H1 (cell line): ENCODE results near the gene BPHL. TPM values are rescaled to one million over a fixed set of nuclear protein-coding genes. Genes with fewer than 3 reads are reported as not detected.
"Not testable (repeated sequence)": the region's sequence is repeated elsewhere in the genome, so short reads cannot be mapped to it uniquely, and the experiment has no call there.

ENCODE experiments used
- CTCF ChIA-PET: fragments of 300-600 bp; sonication (Branson Sonifier 250); formaldehyde crosslinking; loops from one replicate; lab custom pipeline; 2021; ENCODE audit not compliant: partially characterized antibody; lab: Charles Lee
- POLR2A ChIA-PET: fragments of 300-600 bp; sonication (Branson Sonifier 250); formaldehyde crosslinking; loops from one replicate; lab custom pipeline; 2021; ENCODE audit warnings: inconsistent platforms; ENCODE audit not compliant: partially characterized antibody; lab: Charles Lee
- DNase-seq, 2 experiments: peaks; one replicate each; pipeline versions ENCODE4 v3.0.0 to v3.0.0-alpha.2; 2010 to 2022; ENCODE audit warnings: low spot score in 2 of 2, low read depth in 1 of 2, mixed read lengths in 1 of 2
- FAIRE-seq: peaks from 2 replicates; lab custom pipeline; 2011; peaks lifted over from hg19 to GRCh38; lab: Jason Lieb, UNC
- H2AFZ ChIP-seq: 2 replicates; pipeline ENCODE4 v1.8.1; 2012; ENCODE audit warnings: low read length, inconsistent platforms
- H2AK5ac ChIP-seq: 2 replicates; pipeline ENCODE4 v1.6.1; 2013; ENCODE audit warnings: low read depth, low read length
- H2BK120ac ChIP-seq: replicated peaks from 2 replicates; pipeline ENCODE3; 2013; ENCODE audit warnings: low read depth, low read length, inconsistent platforms
- H2BK12ac ChIP-seq: 2 replicates; pipeline ENCODE4 v1.6.1; 2013; ENCODE audit warnings: low read depth, low read length
- H2BK15ac ChIP-seq: 2 replicates; pipeline ENCODE4 v1.6.1; 2013; ENCODE audit warnings: low read length
- H2BK20ac ChIP-seq: 2 replicates; pipeline ENCODE4 v1.6.1; 2013; ENCODE audit warnings: low read length
- H2BK5ac ChIP-seq: 2 replicates; pipeline ENCODE4 v1.6.1; 2013; ENCODE audit warnings: low read depth, low read length
- H3K14ac ChIP-seq: 2 replicates; pipeline ENCODE4 v1.6.1; 2013; ENCODE audit warnings: inconsistent platforms; ENCODE audit not compliant: insufficient read length
- H3K18ac ChIP-seq: 2 replicates; pipeline ENCODE4 v1.6.1; 2013; ENCODE audit warnings: low read length; ENCODE audit errors: extremely low read depth
- H3K23ac ChIP-seq: 2 replicates; pipeline ENCODE4 v1.6.1; 2013; ENCODE audit warnings: inconsistent platforms; ENCODE audit not compliant: insufficient read length
- H3K23me2 ChIP-seq: 2 replicates; pipeline ENCODE4 v1.6.1; 2013; ENCODE audit warnings: low read depth, low read length
- H3K27ac ChIP-seq: 2 replicates; pipeline ENCODE4 v1.6.1; 2011; ENCODE audit warnings: low read depth, low read length, inconsistent platforms
- H3K27me3 ChIP-seq, 4 experiments: replicated peaks in 1 of 4; 1 replicate in 1 of 4; 2 replicates in 3 of 4; pipeline versions ENCODE4 v1.6.1 to v1.8.1; 2011 to 2013; ENCODE audit warnings: low read length in 3 of 4, mild to moderate bottlenecking in 3 of 4, inconsistent platforms in 2 of 4, mixed read lengths in 2 of 4, moderate library complexity in 1 of 4; ENCODE audit not compliant: control insufficient read depth in 3 of 4, insufficient read depth in 3 of 4; ENCODE audit errors: extremely low read depth in 1 of 4
- H3K36me3 ChIP-seq, 4 experiments: 2 replicates each; pipeline versions ENCODE4 v1.6.1 to v1.8.1; 2011 to 2013; ENCODE audit warnings: mild to moderate bottlenecking in 4 of 4, low read length in 3 of 4, moderate library complexity in 2 of 4, control low read depth in 1 of 4, inconsistent platforms in 1 of 4; ENCODE audit not compliant: insufficient read depth in 4 of 4, control insufficient read depth in 2 of 4
- H3K4ac ChIP-seq: replicated peaks from 2 replicates; pipeline ENCODE3; 2013; ENCODE audit warnings: low read length, low read depth, mixed read lengths, inconsistent platforms; ENCODE audit not compliant: insufficient read length
- H3K4me1 ChIP-seq, 4 experiments: replicated peaks in 1 of 4; 1 replicate in 1 of 4; 2 replicates in 3 of 4; pipeline versions ENCODE4 v1.6.1 to v1.8.1; 2011 to 2013; ENCODE audit warnings: low read length in 3 of 4, inconsistent platforms in 2 of 4, mixed read lengths in 1 of 4; ENCODE audit not compliant: insufficient read depth in 4 of 4, control insufficient read depth in 3 of 4
- H3K4me2 ChIP-seq, 2 experiments: 2 replicates each; pipeline versions ENCODE4 v1.6.1 to v1.8.1; 2011 to 2013; ENCODE audit warnings: low read depth in 2 of 2, low read length in 2 of 2, control low read depth in 1 of 2, inconsistent platforms in 1 of 2, mild to moderate bottlenecking in 1 of 2; ENCODE audit not compliant: insufficient read depth in 1 of 2
- H3K4me3 ChIP-seq, 4 experiments: fragments of 200-600, 300-600 bp in 1 of 4; sonication (generic), shearing (Covaris generic), sonication (Bioruptor Twin) in 1 of 4; 2 replicates each; pipeline versions ENCODE4 v1.5.1 to v1.8.1; 2011 to 2016; ENCODE audit warnings: low read length in 4 of 4, low read depth in 3 of 4, control low read depth in 2 of 4, inconsistent platforms in 2 of 4, mild to moderate bottlenecking in 2 of 4, mixed read lengths in 1 of 4, moderate library complexity in 1 of 4; ENCODE audit not compliant: insufficient read depth in 2 of 4; ENCODE audit errors: extremely low read depth in 1 of 4
- H3K56ac ChIP-seq: replicated peaks from 2 replicates; pipeline ENCODE3; 2013; ENCODE audit warnings: low read depth, mild to moderate bottlenecking, mixed read lengths, low read length, inconsistent platforms; ENCODE audit not compliant: insufficient read length
- H3K79me1 ChIP-seq: 2 replicates; pipeline ENCODE4 v1.6.1; 2013; ENCODE audit warnings: low read depth, low read length, control low read depth
- H3K79me2 ChIP-seq, 2 experiments: 2 replicates each; pipeline versions ENCODE4 v1.6.1 to v1.8.1; 2012 to 2013; ENCODE audit warnings: low read length in 2 of 2, mild to moderate bottlenecking in 2 of 2, inconsistent platforms in 1 of 2; ENCODE audit not compliant: insufficient read depth in 2 of 2, control insufficient read depth in 1 of 2
- H3K9ac ChIP-seq, 4 experiments: replicated peaks in 1 of 4; 1 replicate in 1 of 4; 2 replicates in 3 of 4; pipeline versions ENCODE4 v1.6.1 to v1.8.1; 2011 to 2013; ENCODE audit warnings: low read depth in 3 of 4, low read length in 3 of 4, control low read depth in 2 of 4, mild to moderate bottlenecking in 2 of 4, moderate library complexity in 2 of 4, inconsistent platforms in 1 of 4; ENCODE audit errors: extremely low read depth in 1 of 4
- H3K9me3 ChIP-seq, 2 experiments: 2 replicates each; pipeline versions ENCODE4 v1.6.1 to v1.8.1; 2012 to 2013; ENCODE audit warnings: mild to moderate bottlenecking in 2 of 2, moderate library complexity in 2 of 2, control low read depth in 1 of 2, inconsistent platforms in 1 of 2, low read depth in 1 of 2, low read length in 1 of 2, mixed read lengths in 1 of 2; ENCODE audit not compliant: insufficient read depth in 2 of 2
- H4K20me1 ChIP-seq, 2 experiments: replicated peaks in 1 of 2; 2 replicates each; pipeline versions ENCODE3 to v1.8.1; 2011 to 2013; ENCODE audit warnings: inconsistent platforms in 2 of 2, low read length in 2 of 2, mild to moderate bottlenecking in 1 of 2; ENCODE audit not compliant: insufficient read depth in 2 of 2, control insufficient read depth in 1 of 2
- H4K5ac ChIP-seq: 2 replicates; pipeline ENCODE4 v1.6.1; 2013; ENCODE audit warnings: low read length, low read depth, mixed read lengths, inconsistent platforms; ENCODE audit not compliant: insufficient read length
- H4K8ac ChIP-seq: 2 replicates; pipeline ENCODE4 v1.8.0; 2013; ENCODE audit warnings: mild to moderate bottlenecking, moderate library complexity, low read length, inconsistent platforms; ENCODE audit not compliant: insufficient read depth; ENCODE audit errors: extremely low read depth
- H4K91ac ChIP-seq: replicated peaks from 2 replicates; pipeline ENCODE3; 2013; ENCODE audit warnings: low read length, mixed read lengths, inconsistent platforms; ENCODE audit not compliant: insufficient read length
- E2F6 ChIP-seq: IDR thresholded peaks from 2 replicates; pipeline ENCODE4 v1.6.1; 2012; ENCODE audit warnings: inconsistent platforms
- WGBS, 2 experiments: shearing (Covaris generic) in 1 of 2; methylation state at CpG; one replicate each; pipeline versions ENCODE4 v1.1.6 to v1.1.7; 2013 to 2015; ENCODE audit warnings: low lambda C conversion rate in 2 of 2, mixed read lengths in 2 of 2, inconsistent platforms in 1 of 2, low coverage in 1 of 2, missing lambda C conversion rate in 1 of 2; ENCODE audit not compliant: insufficient replicate concordance in 2 of 2, insufficient coverage in 1 of 2, insufficient read length in 1 of 2; ENCODE audit errors: extremely low coverage in 1 of 2, missing lambda C conversion rate in 1 of 2; 5-methylcytosine and 5-hydroxymethylcytosine counted together
- polyA plus RNA-seq, 7 experiments: library from polyadenylated mRNA; depleted of rRNA in 3 of 7; stranded (reverse) in 5 of 7; unstranded in 2 of 7; fragments of >200 nt in 5 of 7; fragments of 200-250 nt in 2 of 7; gene quantifications; 1 replicate in 5 of 7; 2 replicates in 1 of 7; 4 replicates in 1 of 7; pipeline versions ENCODE4 v1.2.1 to v1.2.3, GENCODE V29; 2011 to 2013; ENCODE audit warnings: missing spikeins in 2 of 7, mixed read lengths in 2 of 7
- total RNA-seq: library from RNA; stranded (reverse); fragmentation: NEBNext Ultra II Directional; extraction: Animal tissue kit (Norgen Biotek cat#: 25700); gene quantifications from 2 replicates; pipeline ENCODE4 v1.2.1, GENCODE V29; 2021

Gene BPHL
- total and polyA plus RNA-seq, 2 of the 8 experiments (the other 6 are each of a cell fraction or from before 2014, with no cell fraction given) = 24.4 to 36.4 TPM

- H3K27me3 ChIP-seq, H3K4me2 ChIP-seq, H4K8ac ChIP-seq, H4K91ac ChIP-seq, H3K9me3 ChIP-seq, H2BK20ac ChIP-seq, H2BK120ac ChIP-seq, H3K4ac ChIP-seq, H3K23ac ChIP-seq, H2BK15ac ChIP-seq, H3K27ac ChIP-seq, H3K9ac ChIP-seq, H3K79me1 ChIP-seq, H3K36me3 ChIP-seq, H3K79me2 ChIP-seq, H4K5ac ChIP-seq, H2AFZ ChIP-seq, FAIRE-seq, H4K20me1 ChIP-seq, H3K23me2 ChIP-seq, H2BK5ac ChIP-seq, H3K4me3 ChIP-seq, H3K56ac ChIP-seq, H2AK5ac ChIP-seq, H3K14ac ChIP-seq: not testable (repeated sequence)
- Histone ChIP-seq H2BK12ac (peak overlapping the region; percentile 39; the same call in 1 of the 2 replicates), H3K4me1 (peaks cover under 1 to 18% (median 13%) of the 10 kb centered on the region in 4 experiments), H3K18ac (peak overlapping the region; percentile 60; the same call in 1 of the 2 replicates)
- TF ChIP-seq E2F6 = peak; percentile 49
- CTCF ChIA-PET = interaction anchor here (1.1 to 3.7 kb wide), 6 partner anchors 11 to 81 kb away, joined by 3 to 13 read pairs (median 4); partner anchors contain the start of gene TUBB2A
- POLR2A ChIA-PET = interaction anchor here (0.6 to 1.5 kb wide), 3 partner anchors 14 to 23 kb away, joined by 3 to 6 read pairs (median 3); partner anchors contain the start of gene TUBB2A
- DNase-seq = peak in 1 of 2 experiments; percentile 65
- WGBS, 2 experiments = 89% methylated on average over 13 of the region's 24 CpGs; no CpG with 5 or more reads in 1 of the 2 experiments
Observed at GRCh38 chr6:3170676-3171075, 52.2 kb downstream of the BPHL start.
